ENCODE measurements around the gene MAML3. TPM values are rescaled to one million over a fixed set of nuclear protein-coding genes. Genes with fewer than 3 reads are reported as not detected.

The MAML3 gene
- total and polyA plus RNA-seq, 2 experiments from 2014 or later: 1.7 to 6.5 TPM

DNA sequence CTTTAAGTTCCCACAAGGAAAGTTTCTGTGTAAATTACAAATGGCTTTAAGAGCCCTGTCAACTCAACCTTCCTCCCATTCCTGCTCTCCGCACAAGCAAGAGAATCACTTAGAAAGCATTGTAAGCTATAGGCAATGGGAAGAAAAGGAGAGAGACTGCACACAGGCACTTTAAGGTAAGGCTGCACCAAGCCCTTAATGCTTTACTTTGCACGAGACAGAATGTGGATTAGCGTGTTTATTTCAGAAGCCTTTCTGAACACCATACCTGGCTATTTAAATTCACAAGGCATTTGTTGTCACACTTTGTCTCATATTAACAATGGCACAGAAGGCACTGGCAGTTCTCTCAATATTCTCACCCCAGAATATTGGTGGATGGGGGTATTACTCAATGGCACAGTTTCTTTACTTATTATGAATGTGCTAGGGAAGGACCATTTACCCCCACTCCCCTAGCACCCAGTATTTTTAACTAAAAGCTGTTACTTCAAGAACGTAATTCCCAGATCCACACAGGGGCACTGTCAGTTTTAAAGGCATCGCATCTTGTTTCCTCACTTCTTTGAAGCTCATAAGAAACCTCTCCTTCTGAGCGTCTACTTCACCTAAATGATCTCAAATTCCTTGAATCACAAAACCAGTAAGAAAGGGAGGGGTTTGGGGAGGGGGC lies 150.0 kb downstream of the MAML3 start:
- no peaks in the 10 kb centered on the region for H3F3A ChIP-seq (replicated peaks; ENCODE audit: low read depth)
- peaks cover 35% of the 10 kb centered on the region for H3K4me1 Mint-ChIP-seq
- ATAC-seq: peak; percentile 10; the same call in 1 of the 3 replicates
- no peaks in the 10 kb centered on the region for H3K9me3 Mint-ChIP-seq
- H3K27ac ChIP-seq (ENCODE audit: low read depth): no peak overlapping the region
- peaks cover 33% of the 10 kb centered on the region for H3K4me1 ChIP-seq (ENCODE audit: insufficient read depth)
- TF ChIP-seq NANOG (IDR thresholded peaks at IDR 0.05; ENCODE audit: borderline replicate concordance): no peak
- TF ChIP-seq EZH2 (IDR thresholded peaks at IDR 0.05; ENCODE audit: low read depth, unreplicated experiment): no peak
- no peak for TF ChIP-seq POLR2AphosphoS5 (IDR thresholded peaks at IDR 0.05; ENCODE audit: low read depth)
- H3K27ac Mint-ChIP-seq: no peak overlapping the region
- H3K4me3 Mint-ChIP-seq: peak overlapping the region; percentile 68; the same call in 2 of the 3 replicates
- H3K4me2 ChIP-seq: peak overlapping the region; percentile 68
- H3K36me3 Mint-ChIP-seq (ENCODE audit: low read depth): no peaks in the 10 kb centered on the region
- no peak overlapping the region for H2AFZ ChIP-seq
- peak overlapping the region; percentile 37 for H3K4me3 ChIP-seq
- H4K20me1 ChIP-seq (replicated peaks; ENCODE audit: insufficient read depth): no peaks in the 10 kb centered on the region
- no peaks in the 10 kb centered on the region; the same call in 1 of the 2 replicates for H3K27me3 ChIP-seq (ENCODE audit: insufficient read depth)
- H3K79me2 ChIP-seq (replicated peaks; ENCODE audit: insufficient read depth): no peaks in the 10 kb centered on the region
- no peak for DNase-seq (ENCODE audit: low spot score)
- no peaks in the 10 kb centered on the region for H3K9me2 ChIP-seq (ENCODE audit: insufficient read depth)
- no peaks in the 10 kb centered on the region for H3K36me3 ChIP-seq (ENCODE audit: insufficient read depth)
- peaks cover 5% of the 10 kb centered on the region for H3K27me3 Mint-ChIP-seq (ENCODE audit: insufficient read depth, low read depth, poor library complexity)

DNA sequence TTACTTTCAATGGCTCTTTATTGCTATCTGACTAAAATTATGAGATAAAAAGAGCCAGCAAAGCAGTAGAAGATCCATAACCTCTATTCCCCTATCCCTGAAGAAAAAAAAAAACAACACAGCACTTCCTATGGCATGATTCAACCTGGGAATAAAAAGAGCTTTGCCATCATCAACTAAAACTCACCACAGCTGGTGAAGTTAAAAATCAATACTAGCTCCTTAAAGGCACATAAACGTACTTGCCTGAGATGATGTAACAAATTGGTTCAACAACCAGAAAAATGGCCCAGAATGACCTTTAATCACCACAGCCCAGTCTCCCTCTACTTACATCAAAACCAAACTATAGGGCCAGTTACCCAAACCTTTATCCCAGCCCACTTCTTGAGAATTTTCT lies 153.8 kb downstream of the MAML3 start:
- no peak overlapping the region for H3K4me3 ChIP-seq
- peaks cover 4% of the 10 kb centered on the region for H3K27me3 Mint-ChIP-seq (ENCODE audit: insufficient read depth, low read depth, poor library complexity)
- TF ChIP-seq, protein P1, sequence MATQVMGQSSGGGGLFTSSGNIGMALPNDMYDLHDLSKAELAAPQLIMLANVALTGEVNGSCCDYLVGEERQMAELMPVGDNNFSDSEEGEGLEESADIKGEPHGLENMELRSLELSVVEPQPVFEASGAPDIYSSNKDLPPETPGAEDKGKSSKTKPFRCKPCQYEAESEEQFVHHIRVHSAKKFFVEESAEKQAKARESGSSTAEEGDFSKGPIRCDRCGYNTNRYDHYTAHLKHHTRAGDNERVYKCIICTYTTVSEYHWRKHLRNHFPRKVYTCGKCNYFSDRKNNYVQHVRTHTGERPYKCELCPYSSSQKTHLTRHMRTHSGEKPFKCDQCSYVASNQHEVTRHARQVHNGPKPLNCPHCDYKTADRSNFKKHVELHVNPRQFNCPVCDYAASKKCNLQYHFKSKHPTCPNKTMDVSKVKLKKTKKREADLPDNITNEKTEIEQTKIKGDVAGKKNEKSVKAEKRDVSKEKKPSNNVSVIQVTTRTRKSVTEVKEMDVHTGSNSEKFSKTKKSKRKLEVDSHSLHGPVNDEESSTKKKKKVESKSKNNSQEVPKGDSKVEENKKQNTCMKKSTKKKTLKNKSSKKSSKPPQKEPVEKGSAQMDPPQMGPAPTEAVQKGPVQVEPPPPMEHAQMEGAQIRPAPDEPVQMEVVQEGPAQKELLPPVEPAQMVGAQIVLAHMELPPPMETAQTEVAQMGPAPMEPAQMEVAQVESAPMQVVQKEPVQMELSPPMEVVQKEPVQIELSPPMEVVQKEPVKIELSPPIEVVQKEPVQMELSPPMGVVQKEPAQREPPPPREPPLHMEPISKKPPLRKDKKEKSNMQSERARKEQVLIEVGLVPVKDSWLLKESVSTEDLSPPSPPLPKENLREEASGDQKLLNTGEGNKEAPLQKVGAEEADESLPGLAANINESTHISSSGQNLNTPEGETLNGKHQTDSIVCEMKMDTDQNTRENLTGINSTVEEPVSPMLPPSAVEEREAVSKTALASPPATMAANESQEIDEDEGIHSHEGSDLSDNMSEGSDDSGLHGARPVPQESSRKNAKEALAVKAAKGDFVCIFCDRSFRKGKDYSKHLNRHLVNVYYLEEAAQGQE (IDR thresholded peaks at IDR 0.05; ENCODE audit: unreplicated experiment): no peak
- no peak for TF ChIP-seq NANOG (IDR thresholded peaks at IDR 0.05; ENCODE audit: borderline replicate concordance)
- TF ChIP-seq STAT1 (IDR thresholded peaks at IDR 0.05; ENCODE audit: unreplicated experiment): no peak
- no peak for TF ChIP-seq CREB1 (CRISPR knock-in tag; IDR thresholded peaks at IDR 0.05; ENCODE audit: low read depth)
- TF ChIP-seq, protein P2, sequence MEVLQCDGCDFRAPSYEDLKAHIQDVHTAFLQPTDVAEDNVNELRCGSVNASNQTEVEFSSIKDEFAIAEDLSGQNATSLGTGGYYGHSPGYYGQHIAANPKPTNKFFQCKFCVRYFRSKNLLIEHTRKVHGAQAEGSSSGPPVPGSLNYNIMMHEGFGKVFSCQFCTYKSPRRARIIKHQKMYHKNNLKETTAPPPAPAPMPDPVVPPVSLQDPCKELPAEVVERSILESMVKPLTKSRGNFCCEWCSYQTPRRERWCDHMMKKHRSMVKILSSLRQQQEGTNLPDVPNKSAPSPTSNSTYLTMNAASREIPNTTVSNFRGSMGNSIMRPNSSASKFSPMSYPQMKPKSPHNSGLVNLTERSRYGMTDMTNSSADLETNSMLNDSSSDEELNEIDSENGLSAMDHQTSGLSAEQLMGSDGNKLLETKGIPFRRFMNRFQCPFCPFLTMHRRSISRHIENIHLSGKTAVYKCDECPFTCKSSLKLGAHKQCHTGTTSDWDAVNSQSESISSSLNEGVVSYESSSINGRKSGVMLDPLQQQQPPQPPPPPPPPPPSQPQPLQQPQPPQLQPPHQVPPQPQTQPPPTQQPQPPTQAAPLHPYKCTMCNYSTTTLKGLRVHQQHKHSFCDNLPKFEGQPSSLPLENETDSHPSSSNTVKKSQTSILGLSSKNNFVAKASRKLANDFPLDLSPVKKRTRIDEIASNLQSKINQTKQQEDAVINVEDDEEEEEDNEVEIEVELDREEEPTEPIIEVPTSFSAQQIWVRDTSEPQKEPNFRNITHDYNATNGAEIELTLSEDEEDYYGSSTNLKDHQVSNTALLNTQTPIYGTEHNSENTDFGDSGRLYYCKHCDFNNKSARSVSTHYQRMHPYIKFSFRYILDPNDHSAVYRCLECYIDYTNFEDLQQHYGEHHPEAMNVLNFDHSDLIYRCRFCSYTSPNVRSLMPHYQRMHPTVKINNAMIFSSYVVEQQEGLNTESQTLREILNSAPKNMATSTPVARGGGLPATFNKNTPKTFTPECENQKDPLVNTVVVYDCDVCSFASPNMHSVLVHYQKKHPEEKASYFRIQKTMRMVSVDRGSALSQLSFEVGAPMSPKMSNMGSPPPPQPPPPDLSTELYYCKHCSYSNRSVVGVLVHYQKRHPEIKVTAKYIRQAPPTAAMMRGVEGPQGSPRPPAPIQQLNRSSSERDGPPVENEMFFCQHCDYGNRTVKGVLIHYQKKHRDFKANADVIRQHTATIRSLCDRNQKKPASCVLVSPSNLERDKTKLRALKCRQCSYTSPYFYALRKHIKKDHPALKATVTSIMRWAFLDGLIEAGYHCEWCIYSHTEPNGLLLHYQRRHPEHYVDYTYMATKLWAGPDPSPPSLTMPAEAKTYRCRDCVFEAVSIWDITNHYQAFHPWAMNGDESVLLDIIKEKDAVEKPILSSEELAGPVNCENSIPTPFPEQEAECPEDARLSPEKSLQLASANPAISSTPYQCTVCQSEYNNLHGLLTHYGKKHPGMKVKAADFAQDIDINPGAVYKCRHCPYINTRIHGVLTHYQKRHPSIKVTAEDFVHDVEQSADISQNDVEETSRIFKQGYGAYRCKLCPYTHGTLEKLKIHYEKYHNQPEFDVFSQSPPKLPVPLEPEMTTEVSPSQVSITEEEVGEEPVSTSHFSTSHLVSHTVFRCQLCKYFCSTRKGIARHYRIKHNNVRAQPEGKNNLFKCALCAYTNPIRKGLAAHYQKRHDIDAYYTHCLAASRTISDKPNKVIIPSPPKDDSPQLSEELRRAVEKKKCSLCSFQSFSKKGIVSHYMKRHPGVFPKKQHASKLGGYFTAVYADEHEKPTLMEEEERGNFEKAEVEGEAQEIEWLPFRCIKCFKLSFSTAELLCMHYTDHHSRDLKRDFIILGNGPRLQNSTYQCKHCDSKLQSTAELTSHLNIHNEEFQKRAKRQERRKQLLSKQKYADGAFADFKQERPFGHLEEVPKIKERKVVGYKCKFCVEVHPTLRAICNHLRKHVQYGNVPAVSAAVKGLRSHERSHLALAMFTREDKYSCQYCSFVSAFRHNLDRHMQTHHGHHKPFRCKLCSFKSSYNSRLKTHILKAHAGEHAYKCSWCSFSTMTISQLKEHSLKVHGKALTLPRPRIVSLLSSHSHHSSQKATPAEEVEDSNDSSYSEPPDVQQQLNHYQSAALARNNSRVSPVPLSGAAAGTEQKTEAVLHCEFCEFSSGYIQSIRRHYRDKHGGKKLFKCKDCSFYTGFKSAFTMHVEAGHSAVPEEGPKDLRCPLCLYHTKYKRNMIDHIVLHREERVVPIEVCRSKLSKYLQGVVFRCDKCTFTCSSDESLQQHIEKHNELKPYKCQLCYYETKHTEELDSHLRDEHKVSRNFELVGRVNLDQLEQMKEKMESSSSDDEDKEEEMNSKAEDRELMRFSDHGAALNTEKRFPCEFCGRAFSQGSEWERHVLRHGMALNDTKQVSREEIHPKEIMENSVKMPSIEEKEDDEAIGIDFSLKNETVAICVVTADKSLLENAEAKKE (CRISPR knock-in tag; IDR thresholded peaks at IDR 0.05): no peak
- TF ChIP-seq ZNF114 (CRISPR knock-in tag; IDR thresholded peaks at IDR 0.05): no peak
- no peak for TF ChIP-seq ZNF331 (CRISPR knock-in tag; IDR thresholded peaks at IDR 0.05; ENCODE audit: low read depth)
- no peak for TF ChIP-seq EZH2 (IDR thresholded peaks at IDR 0.05; ENCODE audit: low read depth, unreplicated experiment)
- TF ChIP-seq, protein P3, sequence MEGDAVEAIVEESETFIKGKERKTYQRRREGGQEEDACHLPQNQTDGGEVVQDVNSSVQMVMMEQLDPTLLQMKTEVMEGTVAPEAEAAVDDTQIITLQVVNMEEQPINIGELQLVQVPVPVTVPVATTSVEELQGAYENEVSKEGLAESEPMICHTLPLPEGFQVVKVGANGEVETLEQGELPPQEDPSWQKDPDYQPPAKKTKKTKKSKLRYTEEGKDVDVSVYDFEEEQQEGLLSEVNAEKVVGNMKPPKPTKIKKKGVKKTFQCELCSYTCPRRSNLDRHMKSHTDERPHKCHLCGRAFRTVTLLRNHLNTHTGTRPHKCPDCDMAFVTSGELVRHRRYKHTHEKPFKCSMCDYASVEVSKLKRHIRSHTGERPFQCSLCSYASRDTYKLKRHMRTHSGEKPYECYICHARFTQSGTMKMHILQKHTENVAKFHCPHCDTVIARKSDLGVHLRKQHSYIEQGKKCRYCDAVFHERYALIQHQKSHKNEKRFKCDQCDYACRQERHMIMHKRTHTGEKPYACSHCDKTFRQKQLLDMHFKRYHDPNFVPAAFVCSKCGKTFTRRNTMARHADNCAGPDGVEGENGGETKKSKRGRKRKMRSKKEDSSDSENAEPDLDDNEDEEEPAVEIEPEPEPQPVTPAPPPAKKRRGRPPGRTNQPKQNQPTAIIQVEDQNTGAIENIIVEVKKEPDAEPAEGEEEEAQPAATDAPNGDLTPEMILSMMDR (conservative IDR thresholded peaks at IDR 0.05; ENCODE audit: low read depth in 2 of 2): no peak

More for the DNA sequence above, 153.8 kb downstream of the MAML3 start:
- H3K36me3 Mint-ChIP-seq (ENCODE audit: low read depth): no peaks in the 10 kb centered on the region
- Histone ChIP-seq H3K4me1 (ENCODE audit: insufficient read depth) (peaks cover 15% of the 10 kb centered on the region), H3K4me2 (no peak overlapping the region), H3K27me3 (ENCODE audit: insufficient read depth) (no peaks in the 10 kb centered on the region; the same call in 1 of the 2 replicates), H2AFZ (no peak overlapping the region), H3K79me2 (replicated peaks; ENCODE audit: insufficient read depth) (no peaks in the 10 kb centered on the region), H3K9me2 (ENCODE audit: insufficient read depth) (no peaks in the 10 kb centered on the region), H3F3A (replicated peaks; ENCODE audit: low read depth) (no peaks in the 10 kb centered on the region), H4K20me1 (replicated peaks; ENCODE audit: insufficient read depth) (no peaks in the 10 kb centered on the region), H3K36me3 (ENCODE audit: insufficient read depth) (no peaks in the 10 kb centered on the region), H3K27ac (ENCODE audit: low read depth) (no peak overlapping the region)
- ATAC-seq (no peak), DNase-seq (ENCODE audit: low spot score) (no peak)
- no peak overlapping the region for H3K4me3 Mint-ChIP-seq
- H3K9me3 Mint-ChIP-seq: no peaks in the 10 kb centered on the region
- no peak overlapping the region for H3K27ac Mint-ChIP-seq
- H3K4me1 Mint-ChIP-seq: peaks cover 20% of the 10 kb centered on the region
